HepG2 (cell line): ENCODE data around the gene HES2. TPM values are rescaled to one million over a fixed set of nuclear protein-coding genes. Genes with fewer than 3 reads are reported as not detected.

ENCODE experiments used
- ETV5 ChIP-seq: IDR thresholded peaks from 2 replicates; pipeline ENCODE4 v1.6.1; 2018; ENCODE audit warnings: missing biosample characterization, missing genetic modification reagents, inconsistent platforms, borderline replicate concordance
- MYNN ChIP-seq: sonication (generic); formaldehyde crosslinking; IDR thresholded peaks from 2 replicates; pipeline ENCODE4 v1.4.0; 2020; ENCODE audit warnings: mild to moderate bottlenecking, low read depth, missing genetic modification reagents
- PHF5A ChIP-seq: IDR thresholded peaks from one replicate; pipeline ENCODE4 v1.6.1; 2018; ENCODE audit warnings: low read depth, missing genetic modification reagents; ENCODE audit not compliant: unreplicated experiment
- SMAD1 ChIP-seq: sonication (generic); formaldehyde crosslinking; IDR thresholded peaks from 2 replicates; pipeline ENCODE4 v1.4.0; 2020; ENCODE audit warnings: missing genetic modification reagents, low read depth, mild to moderate bottlenecking, borderline replicate concordance
- ZNF550 ChIP-seq: sonication (generic); formaldehyde crosslinking; IDR thresholded peaks from 2 replicates; pipeline ENCODE4 v1.4.0; 2020; ENCODE audit warnings: mild to moderate bottlenecking, missing genetic modification reagents, borderline replicate concordance
- ZNF644 ChIP-seq: IDR thresholded peaks from 2 replicates; pipeline ENCODE4 v1.6.1; 2016; ENCODE audit warnings: low read depth
- ZNF790 ChIP-seq: sonication (generic); formaldehyde crosslinking; IDR thresholded peaks from 2 replicates; pipeline ENCODE4 v1.8.0; 2022; ENCODE audit warnings: missing genetic modification reagents, mild to moderate bottlenecking, borderline replicate concordance
- polyA plus RNA-seq, 8 experiments: library from polyadenylated mRNA; depleted of rRNA in 3 of 8; stranded (reverse) in 7 of 8; unstranded in 1 of 8; fragments of >200 nt; fragmentation: Illumina TruSeq in 4 of 8; extraction: Trizol in 4 of 8; gene quantifications; 2 replicates each; pipeline versions ENCODE4 v1.2.1 to v1.2.3, GENCODE V29; 2011 to 2016; ENCODE audit warnings: low read depth in 4 of 8, missing spikeins in 1 of 8, mixed read lengths in 1 of 8; ENCODE audit not compliant: insufficient read depth in 1 of 8
- total RNA-seq, 5 experiments: library from RNA; depleted of rRNA; stranded (reverse); fragments of >200 nt; fragmentation: Illumina TruSeq; extraction: Trizol; gene quantifications; 2 replicates each; pipeline ENCODE4 v1.2.3, GENCODE V29; 2016; ENCODE audit warnings: low read depth in 1 of 5
- TF ChIP-seq, protein P1 (sequence below): IDR thresholded peaks from 2 replicates; pipeline ENCODE4 v1.6.1; 2016; ENCODE audit warnings: mild to moderate bottlenecking, missing biosample characterization, missing genetic modification reagents
- TF ChIP-seq, protein P2 (sequence below): IDR thresholded peaks from 2 replicates; pipeline ENCODE4 v1.6.1; 2016; ENCODE audit warnings: missing genetic modification reagents, missing compliant biosample characterization
- TF ChIP-seq, protein P3 (sequence below): sonication (generic); formaldehyde crosslinking; IDR thresholded peaks from one replicate; pipeline ENCODE4 v1.5.1; 2020; ENCODE audit warnings: mild to moderate bottlenecking, missing genetic modification reagents; ENCODE audit errors: not compliant biosample characterization
- TF ChIP-seq, protein P4 (sequence below): sonication (generic); formaldehyde crosslinking; IDR thresholded peaks from 2 replicates; pipeline ENCODE4 v1.8.1; 2023; ENCODE audit warnings: mild to moderate bottlenecking, moderate library complexity, missing genetic modification reagents
- TF ChIP-seq, protein P5 (sequence below): sonication (generic); formaldehyde crosslinking; IDR thresholded peaks from 2 replicates; pipeline ENCODE4 v1.5.0; 2020; ENCODE audit warnings: mild to moderate bottlenecking, low read depth, missing genetic modification reagents, borderline replicate concordance
- TF ChIP-seq, protein P6 (sequence below): sonication (generic); formaldehyde crosslinking; conservative IDR thresholded peaks from 2 replicates; pipeline ENCODE4 v1.8.0; 2022; ENCODE audit warnings: mild to moderate bottlenecking, moderate library complexity, missing genetic modification reagents

Gene HES2
- total and polyA plus RNA-seq, 2 of the 13 experiments (the other 11 are each of a cell fraction or from before 2014, with no cell fraction given), result 0.11 to 0.17 TPM

DNA sequence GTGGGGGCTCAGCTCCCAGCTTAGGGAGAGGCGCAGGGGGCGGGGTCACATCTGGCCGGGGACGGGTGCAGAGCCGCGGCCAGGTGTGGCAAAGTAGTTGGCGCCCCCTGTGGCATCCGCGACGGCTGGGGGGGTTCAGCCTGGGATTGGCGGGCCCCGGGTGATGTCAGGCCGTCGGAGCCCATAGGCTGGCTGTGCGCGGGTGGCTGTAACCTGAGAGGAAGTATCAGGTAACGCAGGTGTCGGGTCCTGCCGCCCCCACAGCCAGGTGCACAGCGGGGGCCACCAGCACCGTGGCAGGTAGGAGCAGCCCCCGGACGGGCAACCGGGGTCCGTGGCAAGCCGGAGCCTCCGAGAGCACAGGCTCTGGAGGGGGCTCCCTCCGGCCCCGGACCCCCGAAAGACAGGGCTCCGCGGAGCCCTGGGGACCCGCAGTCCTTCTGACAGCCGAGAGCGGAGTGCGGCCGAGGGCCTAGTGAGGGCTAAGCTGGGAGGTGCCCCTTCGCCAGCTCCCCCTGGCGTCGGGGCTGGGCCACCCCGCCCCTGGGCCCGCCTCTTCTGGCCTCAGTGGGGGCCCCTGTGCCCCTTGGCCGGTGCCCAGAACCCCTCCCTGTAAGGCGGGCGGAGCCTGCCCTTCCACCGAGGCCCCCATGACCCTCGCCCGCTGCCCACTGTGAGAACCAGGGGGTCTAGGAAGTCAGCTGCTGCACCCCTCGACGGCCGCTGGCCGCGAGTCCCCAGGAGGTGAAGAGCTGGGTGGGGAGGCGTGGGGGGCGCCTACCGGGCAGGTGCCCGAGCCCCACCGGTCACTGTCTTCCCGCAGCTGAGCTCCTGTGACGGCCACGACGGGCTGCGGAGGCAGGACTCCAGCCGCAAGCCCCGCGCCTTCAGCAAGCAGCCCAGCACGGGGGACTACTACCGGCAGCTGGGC is 28.4 kb upstream of the HES2 start (continued):
- TF ChIP-seq ZNF790 (CRISPR knock-in tag), result peak; percentile 46; the same call in 1 of the 2 replicates
- TF ChIP-seq SMAD1 (CRISPR knock-in tag), result 0 out of 2 replicates have a peak, but pooled peaks have one; percentile 35
- TF ChIP-seq ZNF644 (CRISPR knock-in tag), result no peak
- TF ChIP-seq, protein P1, sequence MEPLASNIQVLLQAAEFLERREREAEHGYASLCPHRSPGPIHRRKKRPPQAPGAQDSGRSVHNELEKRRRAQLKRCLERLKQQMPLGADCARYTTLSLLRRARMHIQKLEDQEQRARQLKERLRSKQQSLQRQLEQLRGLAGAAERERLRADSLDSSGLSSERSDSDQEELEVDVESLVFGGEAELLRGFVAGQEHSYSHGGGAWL (CRISPR knock-in tag), result peak; percentile 66; the same call in 1 of the 2 replicates
- TF ChIP-seq, protein P2, sequence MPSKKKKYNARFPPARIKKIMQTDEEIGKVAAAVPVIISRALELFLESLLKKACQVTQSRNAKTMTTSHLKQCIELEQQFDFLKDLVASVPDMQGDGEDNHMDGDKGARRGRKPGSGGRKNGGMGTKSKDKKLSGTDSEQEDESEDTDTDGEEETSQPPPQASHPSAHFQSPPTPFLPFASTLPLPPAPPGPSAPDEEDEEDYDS (CRISPR knock-in tag), result peak; percentile 67; the same call in 1 of the 2 replicates
- TF ChIP-seq MYNN (CRISPR knock-in tag), result no peak
- TF ChIP-seq ETV5 (CRISPR knock-in tag), result no peak; the same call in 1 of the 2 replicates
- TF ChIP-seq, protein P3, sequence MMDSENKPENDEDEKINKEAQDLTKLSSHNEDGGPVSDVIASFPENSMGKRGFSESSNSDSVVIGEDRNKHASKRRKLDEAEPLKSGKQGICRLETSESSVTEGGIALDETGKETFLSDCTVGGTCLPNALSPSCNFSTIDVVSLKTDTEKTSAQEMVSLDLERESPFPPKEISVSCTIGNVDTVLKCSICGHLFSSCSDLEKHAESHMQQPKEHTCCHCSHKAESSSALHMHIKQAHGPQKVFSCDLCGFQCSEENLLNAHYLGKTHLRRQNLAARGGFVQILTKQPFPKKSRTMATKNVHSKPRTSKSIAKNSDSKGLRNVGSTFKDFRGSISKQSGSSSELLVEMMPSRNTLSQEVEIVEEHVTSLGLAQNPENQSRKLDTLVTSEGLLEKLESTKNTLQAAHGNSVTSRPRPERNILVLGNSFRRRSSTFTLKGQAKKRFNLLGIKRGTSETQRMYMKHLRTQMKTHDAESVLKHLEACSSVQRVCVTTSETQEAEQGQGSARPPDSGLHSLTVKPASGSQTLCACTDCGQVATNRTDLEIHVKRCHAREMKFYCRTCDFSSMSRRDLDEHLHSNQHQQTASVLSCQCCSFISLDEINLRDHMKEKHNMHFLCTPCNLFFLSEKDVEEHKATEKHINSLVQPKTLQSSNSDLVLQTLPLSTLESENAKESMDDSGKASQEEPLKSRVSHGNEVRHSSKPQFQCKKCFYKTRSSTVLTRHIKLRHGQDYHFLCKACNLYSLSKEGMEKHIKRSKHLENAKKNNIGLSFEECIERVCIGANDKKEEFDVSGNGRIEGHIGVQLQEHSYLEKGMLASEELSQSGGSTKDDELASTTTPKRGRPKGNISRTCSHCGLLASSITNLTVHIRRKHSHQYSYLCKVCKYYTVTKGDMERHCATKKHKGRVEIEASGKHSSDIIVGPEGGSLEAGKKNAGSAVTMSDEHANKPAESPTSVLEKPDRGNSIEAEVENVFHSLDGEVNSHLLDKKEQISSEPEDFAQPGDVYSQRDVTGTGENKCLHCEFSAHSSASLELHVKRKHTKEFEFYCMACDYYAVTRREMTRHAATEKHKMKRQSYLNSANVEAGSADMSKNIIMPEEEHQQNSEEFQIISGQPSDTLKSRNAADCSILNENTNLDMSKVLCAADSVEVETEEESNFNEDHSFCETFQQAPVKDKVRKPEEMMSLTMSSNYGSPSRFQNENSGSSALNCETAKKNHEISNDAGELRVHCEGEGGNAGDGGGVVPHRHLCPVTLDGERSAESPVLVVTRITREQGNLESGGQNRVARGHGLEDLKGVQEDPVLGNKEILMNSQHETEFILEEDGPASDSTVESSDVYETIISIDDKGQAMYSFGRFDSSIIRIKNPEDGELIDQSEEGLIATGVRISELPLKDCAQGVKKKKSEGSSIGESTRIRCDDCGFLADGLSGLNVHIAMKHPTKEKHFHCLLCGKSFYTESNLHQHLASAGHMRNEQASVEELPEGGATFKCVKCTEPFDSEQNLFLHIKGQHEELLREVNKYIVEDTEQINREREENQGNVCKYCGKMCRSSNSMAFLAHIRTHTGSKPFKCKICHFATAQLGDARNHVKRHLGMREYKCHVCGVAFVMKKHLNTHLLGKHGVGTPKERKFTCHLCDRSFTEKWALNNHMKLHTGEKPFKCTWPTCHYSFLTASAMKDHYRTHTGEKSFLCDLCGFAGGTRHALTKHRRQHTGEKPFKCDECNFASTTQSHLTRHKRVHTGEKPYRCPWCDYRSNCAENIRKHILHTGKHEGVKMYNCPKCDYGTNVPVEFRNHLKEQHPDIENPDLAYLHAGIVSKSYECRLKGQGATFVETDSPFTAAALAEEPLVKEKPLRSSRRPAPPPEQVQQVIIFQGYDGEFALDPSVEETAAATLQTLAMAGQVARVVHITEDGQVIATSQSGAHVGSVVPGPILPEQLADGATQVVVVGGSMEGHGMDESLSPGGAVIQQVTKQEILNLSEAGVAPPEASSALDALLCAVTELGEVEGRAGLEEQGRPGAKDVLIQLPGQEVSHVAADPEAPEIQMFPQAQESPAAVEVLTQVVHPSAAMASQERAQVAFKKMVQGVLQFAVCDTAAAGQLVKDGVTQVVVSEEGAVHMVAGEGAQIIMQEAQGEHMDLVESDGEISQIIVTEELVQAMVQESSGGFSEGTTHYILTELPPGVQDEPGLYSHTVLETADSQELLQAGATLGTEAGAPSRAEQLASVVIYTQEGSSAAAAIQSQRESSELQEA (CRISPR knock-in tag), result peak; percentile 66
- TF ChIP-seq, protein P4, sequence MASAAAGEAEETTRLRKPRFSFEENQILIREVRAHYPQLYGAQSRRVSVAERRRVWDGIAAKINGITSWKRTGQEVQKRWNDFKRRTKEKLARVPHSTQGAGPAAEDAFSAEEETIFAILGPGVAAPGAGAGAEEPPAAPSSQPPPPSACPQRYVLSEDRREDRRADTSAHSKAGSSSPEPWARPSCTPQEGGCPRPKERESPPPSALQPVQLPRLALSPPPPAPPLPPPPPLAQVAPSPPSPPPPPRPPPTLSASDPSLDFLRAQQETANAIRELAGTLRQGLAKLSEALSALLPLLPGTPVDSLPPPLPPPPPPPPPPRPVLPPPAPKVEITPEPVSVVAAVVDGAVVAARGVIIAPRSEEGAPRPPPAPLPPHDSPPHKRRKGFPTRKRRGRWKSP (CRISPR knock-in tag), result 0 out of 2 replicates have a peak, but pooled peaks have one; percentile 37
- TF ChIP-seq, protein P5, sequence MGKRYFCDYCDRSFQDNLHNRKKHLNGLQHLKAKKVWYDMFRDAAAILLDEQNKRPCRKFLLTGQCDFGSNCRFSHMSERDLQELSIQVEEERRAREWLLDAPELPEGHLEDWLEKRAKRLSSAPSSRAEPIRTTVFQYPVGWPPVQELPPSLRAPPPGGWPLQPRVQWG, result no peak
- TF ChIP-seq PHF5A (CRISPR knock-in tag), result peak; percentile 33
- TF ChIP-seq, protein P6, sequence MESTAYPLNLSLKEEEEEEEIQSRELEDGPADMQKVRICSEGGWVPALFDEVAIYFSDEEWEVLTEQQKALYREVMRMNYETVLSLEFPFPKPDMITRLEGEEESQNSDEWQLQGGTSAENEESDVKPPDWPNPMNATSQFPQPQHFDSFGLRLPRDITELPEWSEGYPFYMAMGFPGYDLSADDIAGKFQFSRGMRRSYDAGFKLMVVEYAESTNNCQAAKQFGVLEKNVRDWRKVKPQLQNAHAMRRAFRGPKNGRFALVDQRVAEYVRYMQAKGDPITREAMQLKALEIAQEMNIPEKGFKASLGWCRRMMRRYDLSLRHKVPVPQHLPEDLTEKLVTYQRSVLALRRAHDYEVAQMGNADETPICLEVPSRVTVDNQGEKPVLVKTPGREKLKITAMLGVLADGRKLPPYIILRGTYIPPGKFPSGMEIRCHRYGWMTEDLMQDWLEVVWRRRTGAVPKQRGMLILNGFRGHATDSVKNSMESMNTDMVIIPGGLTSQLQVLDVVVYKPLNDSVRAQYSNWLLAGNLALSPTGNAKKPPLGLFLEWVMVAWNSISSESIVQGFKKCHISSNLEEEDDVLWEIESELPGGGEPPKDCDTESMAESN (CRISPR knock-in tag), result no peak
- no peak for TF ChIP-seq ZNF550 (CRISPR knock-in tag)
